Femur (tissue), 1 donor: Measurements from ENCODE around the gene TMEM223.
"Not testable (repeated sequence)": the region's sequence is repeated elsewhere in the genome, so short reads cannot be mapped to it uniquely, and the experiment has no call there.

Experiments
- DNase-seq: peaks from one replicate; pipeline ENCODE4 v3.0.0-alpha.2; 2017

Gene TMEM223

GRCh38 chr11:62752177-62752785 is 39.5 kb downstream of the TMEM223 start:
- no peak for DNase-seq

- DNase-seq: not testable (repeated sequence)
These were observed 41.9 kb downstream of the TMEM223 start for GRCh38 chr11:62749931-62750330.

- DNase-seq: no peak
These were observed 44.2 kb downstream of the TMEM223 start for GRCh38 chr11:62747475-62748160.
